MM.1S (cell line): ENCODE measurements around the gene CAPN15.

Experiments
- CTCF ChIP-seq: fragments of 300-600 bp; sonication (generic); IDR thresholded peaks from 2 replicates; pipeline ENCODE4 v1.5.1; 2016; ENCODE audit warnings: antibody characterized with exemption, low read length, mixed read lengths
- EZH2 ChIP-seq: fragments of 300-600 bp; sonication (generic); optimal IDR thresholded peaks from 2 replicates; pipeline ENCODE3; 2017; ENCODE audit warnings: low read depth, mild to moderate bottlenecking, antibody characterized with exemption, low read length, mixed read lengths

GRCh38 chr16:557463-558297 lies 30.2 kb downstream of the CAPN15 start:
- TF ChIP-seq EZH2 (no peak), CTCF (no peak)
